Measurements from ENCODE around the gene DRAM2. TPM values are rescaled to one million over a fixed set of nuclear protein-coding genes. Genes with fewer than 3 reads are reported as not detected.

DRAM2 gene
- total RNA-seq, 1 donor from 2014 or later, result 33.9 TPM

- Histone ChIP-seq H4K20me1 (ENCODE audit: insufficient read depth, low read length) (no peaks in the 10 kb centered on the region), H3K4me1 (ENCODE audit: insufficient read depth, low read length) (no peaks in the 10 kb centered on the region), H3K27ac (ENCODE audit: low read depth, low read length) (no peak overlapping the region), H3K36me3 (ENCODE audit: insufficient read depth, low read length) (peaks cover 3% of the 10 kb centered on the region), H2AFZ (ENCODE audit: low read depth, low read length) (no peak overlapping the region), H3K9me3 (ENCODE audit: insufficient read depth, low read depth, low read length) (no peaks in the 10 kb centered on the region), H3K4me2 (ENCODE audit: low read length) (no peak overlapping the region), H3K4me3 (ENCODE audit: insufficient read depth, low read depth, low read length) (no peak overlapping the region), H3K9ac (ENCODE audit: low read length) (no peak overlapping the region), H3K79me2 (ENCODE audit: insufficient read depth, low read length) (no peaks in the 10 kb centered on the region), H3K27me3 (ENCODE audit: insufficient read depth, low read length) (no peaks in the 10 kb centered on the region)
- no peak for DNase-seq (ENCODE audit: low read depth)
- no peak for FAIRE-seq
- Mint-ChIP-seq H3K9me3 (ENCODE audit: unreplicated experiment) (no peaks in the 10 kb centered on the region), H3K27me3 (ENCODE audit: low read depth, unreplicated experiment) (no peaks in the 10 kb centered on the region), H3K36me3 (ENCODE audit: low read depth, unreplicated experiment) (peaks cover 4% of the 10 kb centered on the region), H3K27ac (ENCODE audit: unreplicated experiment) (no peak overlapping the region), H3K4me1 (ENCODE audit: low read depth, unreplicated experiment) (no peaks in the 10 kb centered on the region), H3K4me3 (ENCODE audit: unreplicated experiment) (no peak overlapping the region)
- no peak for TF ChIP-seq CTCF (IDR thresholded peaks at IDR 0.05; ENCODE audit: insufficient read depth, low read depth, low read length)
- no peak for TF ChIP-seq EZH2 (IDR thresholded peaks at IDR 0.05; ENCODE audit: insufficient read depth, low read length)
Observed at GRCh38 chr1:111129376-111129775, 10.5 kb downstream of the DRAM2 start.

GRCh38 chr1:111127923-111128643 lies 11.8 kb downstream of the DRAM2 start:
- Mint-ChIP-seq H3K27ac (ENCODE audit: unreplicated experiment) (no peak overlapping the region), H3K27me3 (ENCODE audit: low read depth, unreplicated experiment) (no peaks in the 10 kb centered on the region), H3K36me3 (ENCODE audit: low read depth, unreplicated experiment) (peaks cover 6% of the 10 kb centered on the region), H3K4me3 (ENCODE audit: unreplicated experiment) (no peak overlapping the region), H3K4me1 (ENCODE audit: low read depth, unreplicated experiment) (no peaks in the 10 kb centered on the region), H3K9me3 (ENCODE audit: unreplicated experiment) (no peaks in the 10 kb centered on the region)
- DNase-seq (ENCODE audit: low read depth) (no peak), FAIRE-seq (no peak)
- TF ChIP-seq EZH2 (IDR thresholded peaks at IDR 0.05; ENCODE audit: insufficient read depth, low read length) (no peak), CTCF (IDR thresholded peaks at IDR 0.05; ENCODE audit: insufficient read depth, low read depth, low read length) (no peak)
- Histone ChIP-seq H3K4me1 (ENCODE audit: insufficient read depth, low read length) (no peaks in the 10 kb centered on the region), H3K4me3 (ENCODE audit: insufficient read depth, low read depth, low read length) (no peak overlapping the region), H3K27ac (ENCODE audit: low read depth, low read length) (no peak overlapping the region), H3K27me3 (ENCODE audit: insufficient read depth, low read length) (no peaks in the 10 kb centered on the region), H3K9ac (ENCODE audit: low read length) (no peak overlapping the region), H3K4me2 (ENCODE audit: low read length) (no peak overlapping the region), H4K20me1 (ENCODE audit: insufficient read depth, low read length) (no peaks in the 10 kb centered on the region), H3K36me3 (ENCODE audit: insufficient read depth, low read length) (peaks cover 3% of the 10 kb centered on the region), H3K9me3 (ENCODE audit: insufficient read depth, low read depth, low read length) (no peaks in the 10 kb centered on the region), H2AFZ (ENCODE audit: low read depth, low read length) (no peak overlapping the region), H3K79me2 (ENCODE audit: insufficient read depth, low read length) (no peaks in the 10 kb centered on the region)

GRCh38 chr1:111126354-111126753 lies 13.5 kb downstream of the DRAM2 start:
- H3K27me3 Mint-ChIP-seq (ENCODE audit: low read depth, unreplicated experiment), result no peaks in the 10 kb centered on the region
- H3K27me3 ChIP-seq (ENCODE audit: insufficient read depth, low read length), result no peaks in the 10 kb centered on the region
- H3K79me2 ChIP-seq (ENCODE audit: insufficient read depth, low read length), result no peaks in the 10 kb centered on the region
- H3K36me3 ChIP-seq (ENCODE audit: insufficient read depth, low read length), result peaks cover 3% of the 10 kb centered on the region
- no peaks in the 10 kb centered on the region for H3K9me3 Mint-ChIP-seq (ENCODE audit: unreplicated experiment)
- H3K4me1 ChIP-seq (ENCODE audit: insufficient read depth, low read length), result no peaks in the 10 kb centered on the region
- H3K4me3 Mint-ChIP-seq (ENCODE audit: unreplicated experiment), result no peak overlapping the region
- no peaks in the 10 kb centered on the region for H3K9me3 ChIP-seq (ENCODE audit: insufficient read depth, low read depth, low read length)
- no peak for TF ChIP-seq EZH2 (IDR thresholded peaks at IDR 0.05; ENCODE audit: insufficient read depth, low read length)
- TF ChIP-seq CTCF (IDR thresholded peaks at IDR 0.05; ENCODE audit: insufficient read depth, low read depth, low read length), result no peak
- no peak overlapping the region for H3K9ac ChIP-seq (ENCODE audit: low read length)
- no peak overlapping the region for H2AFZ ChIP-seq (ENCODE audit: low read depth, low read length)
- H3K4me3 ChIP-seq (ENCODE audit: insufficient read depth, low read depth, low read length), result no peak overlapping the region
- peak overlapping the region; percentile 22 for H3K27ac Mint-ChIP-seq (ENCODE audit: unreplicated experiment)
- FAIRE-seq (no peak), DNase-seq (ENCODE audit: low read depth) (no peak)
- H4K20me1 ChIP-seq (ENCODE audit: insufficient read depth, low read length), result no peaks in the 10 kb centered on the region
- H3K27ac ChIP-seq (ENCODE audit: low read depth, low read length), result no peak overlapping the region
- H3K4me1 Mint-ChIP-seq (ENCODE audit: low read depth, unreplicated experiment), result no peaks in the 10 kb centered on the region
- no peak overlapping the region for H3K4me2 ChIP-seq (ENCODE audit: low read length)
- H3K36me3 Mint-ChIP-seq (ENCODE audit: low read depth, unreplicated experiment), result peaks cover 10% of the 10 kb centered on the region
